ACC112 (cell line): ENCODE measurements around the gene ACSF2.
"Not testable (repeated sequence)": the region's sequence is repeated elsewhere in the genome, so short reads cannot be mapped to it uniquely, and the experiment has no call there.

Source experiments
- H2AFZ ChIP-seq: fragments of 200-600 bp; sonication (generic); one replicate; pipeline ENCODE4 v1.6.0; 2017; ENCODE audit warnings: antibody characterized with exemption, low read length; ENCODE audit not compliant: unreplicated experiment
- H3K27ac ChIP-seq: fragments of 200-600 bp; sonication (generic); 2 replicates; pipeline ENCODE4 v1.5.1; 2014; ENCODE audit warnings: low read depth, mild to moderate bottlenecking, antibody characterized with exemption, low read length, moderate library complexity
- H3K27me3 ChIP-seq: fragments of 200-600 bp; sonication (generic); 2 replicates; pipeline ENCODE4 v1.6.1; 2014; ENCODE audit warnings: mild to moderate bottlenecking, antibody characterized with exemption, low read length, moderate library complexity, mixed read lengths; ENCODE audit not compliant: insufficient read depth
- H3K36me3 ChIP-seq: fragments of 200-600 bp; sonication (generic); 2 replicates; pipeline ENCODE4 v1.6.1; 2016; ENCODE audit warnings: mild to moderate bottlenecking, antibody characterized with exemption, low read length, moderate library complexity, mixed read lengths; ENCODE audit not compliant: insufficient read depth
- H3K4me1 ChIP-seq: fragments of 200-600 bp; sonication (generic); one replicate; pipeline ENCODE4 v1.6.1; 2016; ENCODE audit warnings: low read length, mixed read lengths; ENCODE audit not compliant: insufficient read depth, unreplicated experiment, control insufficient read depth
- H3K4me3 ChIP-seq: fragments of 200-600 bp; sonication (generic); 2 replicates; pipeline ENCODE4 v1.5.1; 2014; ENCODE audit warnings: mild to moderate bottlenecking, low read depth, low read length
- H3K79me2 ChIP-seq: fragments of 200-600 bp; sonication (generic); one replicate; pipeline ENCODE4 v1.6.0; 2016; ENCODE audit warnings: low read length; ENCODE audit not compliant: control insufficient read depth, unreplicated experiment, insufficient read depth

The ACSF2 gene

DNA sequence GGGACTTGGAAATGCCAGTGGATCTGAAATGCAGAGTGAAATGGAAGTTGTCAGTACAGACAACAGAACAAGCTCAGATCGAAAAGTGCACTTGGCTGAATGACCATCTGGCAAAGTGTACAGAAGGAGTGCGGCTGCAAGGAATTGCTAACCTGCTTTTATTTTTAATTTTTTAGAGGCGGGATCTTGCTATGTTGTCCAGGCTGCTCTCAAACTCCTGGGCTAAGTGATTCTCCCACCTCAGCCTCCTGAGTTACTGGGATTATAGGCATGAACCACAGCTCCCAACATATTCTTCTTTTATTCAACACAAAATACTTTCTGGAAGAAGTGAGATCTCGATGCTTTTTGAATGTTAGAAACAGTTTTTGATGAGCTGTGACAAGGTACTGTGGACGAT, 32.3 kb upstream of the ACSF2 start:
- no peak overlapping the region for H3K4me3 ChIP-seq
- H3K4me1 ChIP-seq = peaks cover 13% of the 10 kb centered on the region
- H3K27me3 ChIP-seq = no peaks in the 10 kb centered on the region
- peaks cover 77% of the 10 kb centered on the region for H3K79me2 ChIP-seq
- no peak overlapping the region for H2AFZ ChIP-seq
- H3K27ac ChIP-seq = no peak overlapping the region
- H3K36me3 ChIP-seq = peaks cover 57% of the 10 kb centered on the region

GRCh38 chr17:50394711-50395110, 31.3 kb upstream of the ACSF2 start:
- Histone ChIP-seq H3K36me3 (peaks cover 48% of the 10 kb centered on the region), H3K27me3 (no peaks in the 10 kb centered on the region), H2AFZ (no peak overlapping the region), H3K4me3 (peak overlapping the region; percentile 92), H3K79me2 (peaks cover 71% of the 10 kb centered on the region), H3K4me1 (peaks cover 13% of the 10 kb centered on the region), H3K27ac (no peak overlapping the region)

DNA sequence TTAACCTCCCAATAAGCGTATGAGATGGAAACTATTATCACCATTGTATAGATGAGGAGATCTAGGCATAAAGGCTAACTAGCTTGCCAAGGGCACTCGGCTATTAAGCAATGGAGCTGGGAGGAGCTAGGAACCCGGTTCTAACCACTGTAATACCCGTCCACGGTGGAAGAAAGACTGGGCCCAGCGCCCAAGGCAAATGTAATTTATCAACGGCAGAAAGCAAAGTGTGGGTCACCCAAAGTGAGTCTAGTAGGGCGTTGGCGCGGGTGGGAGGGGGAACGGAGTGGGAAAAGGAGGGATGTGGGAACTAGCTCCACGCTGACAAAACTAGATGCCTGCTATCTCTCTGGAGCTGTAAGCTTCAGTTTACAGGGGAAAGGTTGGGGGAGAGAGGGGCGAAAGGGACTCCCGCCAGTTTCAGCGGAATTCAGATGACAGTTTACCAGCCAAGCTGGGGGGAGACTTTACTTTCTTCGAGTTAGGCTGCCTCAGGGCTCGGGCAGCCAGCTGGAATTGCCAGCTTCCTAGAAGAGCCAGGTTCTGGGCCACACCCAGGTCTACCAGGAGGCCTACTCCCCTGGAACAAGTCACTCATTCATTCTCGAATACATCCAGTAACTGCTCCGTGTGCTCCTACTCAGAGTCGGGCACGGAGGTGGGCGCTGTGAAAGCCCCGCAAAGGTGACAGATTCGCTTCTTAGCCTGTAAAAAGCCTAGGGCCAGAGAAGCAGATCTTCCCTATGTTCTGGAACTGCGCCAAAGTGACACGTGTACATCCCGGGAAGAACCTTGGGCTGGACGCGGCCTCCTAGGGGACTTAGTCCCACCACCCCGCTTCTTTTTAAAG, 29.5 kb upstream of the ACSF2 start:
- Histone ChIP-seq H3K27ac (peak overlapping the region; percentile 90), H3K79me2 (peaks cover 59% of the 10 kb centered on the region), H3K4me3 (peak overlapping the region; percentile 92), H3K4me1 (peaks cover 13% of the 10 kb centered on the region), H2AFZ (peak overlapping the region; percentile 65), H3K36me3 (peaks cover 35% of the 10 kb centered on the region), H3K27me3 (no peaks in the 10 kb centered on the region)

GRCh38 chr17:50397111-50397918, 28.7 kb upstream of the ACSF2 start, which contains the start of gene LRRC59:
Gene LRRC59, minus strand, starts transcription at chr17:50397523. Its CDS starts 206 bp downstream, at chr17:50397317.
- H2AFZ ChIP-seq = peak within 1 kb of the TSS; percentile 65
- peak within 1 kb of the TSS; percentile 92 for H3K4me3 ChIP-seq
- H3K27me3 ChIP-seq = no peaks in the 10 kb centered on the region
- H3K36me3 ChIP-seq = peaks cover 29% of the 10 kb centered on the region; the same call in 1 of the 2 replicates
- H3K4me1 ChIP-seq = peaks cover 13% of the 10 kb centered on the region
- peaks cover 50% of the 10 kb centered on the region for H3K79me2 ChIP-seq
- H3K27ac ChIP-seq = peak within 1 kb of the TSS; percentile 90

GRCh38 chr17:50397919-50398285, 28.1 kb upstream of the ACSF2 start:
- Histone ChIP-seq H3K27ac (no peak overlapping the region), H3K4me3 (peak overlapping the region; percentile 92), H2AFZ (no peak overlapping the region), H3K36me3 (peaks cover 23% of the 10 kb centered on the region; the same call in 1 of the 2 replicates), H3K4me1 (peaks cover 13% of the 10 kb centered on the region), H3K79me2 (peaks cover 45% of the 10 kb centered on the region), H3K27me3 (no peaks in the 10 kb centered on the region)

DNA sequence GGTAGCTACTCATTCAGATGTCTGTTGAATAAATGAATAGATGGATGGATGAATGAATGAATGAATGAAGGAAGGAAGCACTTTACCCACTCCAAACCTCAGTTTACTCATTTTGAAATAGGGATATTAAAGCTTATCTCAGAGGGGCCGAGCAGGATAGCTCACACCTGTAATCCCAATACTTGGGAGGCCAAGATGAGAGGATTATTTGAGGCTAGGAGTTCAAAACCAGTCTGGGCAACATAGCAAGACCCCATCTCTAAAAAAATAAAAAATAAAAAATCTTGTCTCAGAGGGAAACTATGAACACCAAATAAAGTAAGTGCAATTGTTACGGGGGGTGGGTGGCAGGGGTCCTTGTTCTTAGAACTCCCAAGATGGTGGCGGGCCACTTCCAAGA, 27.3 kb upstream of the ACSF2 start:
- Histone ChIP-seq H3K4me1 (peaks cover 13% of the 10 kb centered on the region), H3K79me2 (peaks cover 37% of the 10 kb centered on the region), H3K36me3 (peaks cover 16% of the 10 kb centered on the region; the same call in 1 of the 2 replicates)
- H2AFZ ChIP-seq, H3K27me3 ChIP-seq, H3K27ac ChIP-seq, H3K4me3 ChIP-seq: not testable (repeated sequence)

- H2AFZ ChIP-seq, H3K36me3 ChIP-seq, H3K4me3 ChIP-seq, H3K27me3 ChIP-seq, H3K27ac ChIP-seq, H3K4me1 ChIP-seq: not testable (repeated sequence)
- H3K79me2 ChIP-seq = peaks cover 28% of the 10 kb centered on the region
Measured at GRCh38 chr17:50399591-50399990, 26.4 kb upstream of the ACSF2 start.

DNA sequence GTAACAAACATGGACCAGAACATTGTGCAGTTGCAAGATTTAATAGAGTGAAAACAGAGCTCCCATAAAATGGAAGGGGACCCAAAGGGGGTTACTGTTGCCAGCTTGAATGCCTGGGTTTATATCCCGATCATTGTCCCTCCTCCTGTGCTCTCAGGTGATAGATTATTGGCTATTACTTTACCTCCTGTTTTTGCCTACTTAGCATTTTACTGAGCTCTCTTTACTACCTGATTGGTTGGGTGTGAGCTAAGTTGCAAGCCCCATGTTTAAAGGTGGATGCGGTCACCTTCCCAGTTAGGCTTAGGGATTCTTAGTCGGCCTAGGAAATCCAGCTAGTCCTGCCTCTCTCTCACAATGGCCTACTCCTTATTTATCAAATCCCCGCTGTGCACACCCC, 20.7 kb upstream of the ACSF2 start:
- H3K4me3 ChIP-seq, H3K27ac ChIP-seq, H2AFZ ChIP-seq, H3K36me3 ChIP-seq, H3K4me1 ChIP-seq, H3K79me2 ChIP-seq: not testable (repeated sequence)
- H3K27me3 ChIP-seq = 0 out of 2 replicates have a peak, but pooled peaks cover 11% of the 10 kb centered on the region

GRCh38 chr17:50406578-50406977, 19.4 kb upstream of the ACSF2 start:
- Histone ChIP-seq H2AFZ (no peak overlapping the region), H3K27me3 (0 out of 2 replicates have a peak, but pooled peaks cover 11% of the 10 kb centered on the region)

GRCh38 chr17:50407921-50408320, 18.1 kb upstream of the ACSF2 start:
- Histone ChIP-seq H3K4me3 (no peak overlapping the region), H3K36me3 (no peaks in the 10 kb centered on the region), H2AFZ (no peak overlapping the region), H3K79me2 (no peaks in the 10 kb centered on the region), H3K4me1 (peaks cover 2% of the 10 kb centered on the region), H3K27ac (no peak overlapping the region), H3K27me3 (0 out of 2 replicates have a peak, but pooled peaks cover 11% of the 10 kb centered on the region)

More at GRCh38 chr17:50406578-50406977, 19.4 kb upstream of the ACSF2 start:
- no peak overlapping the region for H3K4me3 ChIP-seq
- no peaks in the 10 kb centered on the region for H3K79me2 ChIP-seq
- peaks cover 2% of the 10 kb centered on the region for H3K4me1 ChIP-seq
- H3K27ac ChIP-seq = no peak overlapping the region
- H3K36me3 ChIP-seq = no peaks in the 10 kb centered on the region
